GM18505 (cell line): ENCODE data around the gene SGMS1.
A peak's percentile ranks its signal among the peaks of the same experiment; 100 is the strongest.

Source experiments
- ATAC-seq: cut with Tn5 transposase; IDR thresholded peaks from one replicate; pipeline ENCODE4 v1.9.1; 2021; ENCODE audit not compliant: unreplicated experiment
- POLR2A ChIP-seq: IDR thresholded peaks from 4 replicates; pipeline ENCODE4 v1.6.1; 2011; ENCODE audit warnings: borderline replicate concordance; ENCODE audit not compliant: insufficient read depth, insufficient read length; ENCODE audit errors: extremely low read depth

Gene SGMS1

GRCh38 chr10:50326757-50327701 lies 296.7 kb downstream of the SGMS1 start:
- no peak for TF ChIP-seq POLR2A
- ATAC-seq = no peak

- no peak for TF ChIP-seq POLR2A
- no peak for ATAC-seq
These were observed 297.6 kb downstream of the SGMS1 start for GRCh38 chr10:50326172-50326555.

GRCh38 chr10:50325449-50326171 lies 298.1 kb downstream of the SGMS1 start:
- no peak for TF ChIP-seq POLR2A
- ATAC-seq = peak; percentile 69

- TF ChIP-seq POLR2A = no peak
- no peak for ATAC-seq
These were observed 298.9 kb downstream of the SGMS1 start for GRCh38 chr10:50324680-50325393.

GRCh38 chr10:50324046-50324445 lies 299.7 kb downstream of the SGMS1 start:
- TF ChIP-seq POLR2A = no peak
- no peak for ATAC-seq

GRCh38 chr10:50322077-50322476 lies 301.7 kb downstream of the SGMS1 start:
- no peak for TF ChIP-seq POLR2A
- no peak for ATAC-seq

GRCh38 chr10:50318129-50318528 lies 305.6 kb downstream of the SGMS1 start:
- ATAC-seq = no peak
- TF ChIP-seq POLR2A = no peak

- no peak for ATAC-seq
- TF ChIP-seq POLR2A = no peak
These were observed 306.8 kb downstream of the SGMS1 start for GRCh38 chr10:50316695-50317648.

- ATAC-seq = no peak
- no peak for TF ChIP-seq POLR2A
These were observed 307.6 kb downstream of the SGMS1 start for GRCh38 chr10:50316174-50316573.

GRCh38 chr10:50315424-50315823 lies 308.3 kb downstream of the SGMS1 start:
- no peak for ATAC-seq
- TF ChIP-seq POLR2A = no peak

GRCh38 chr10:50314169-50315071 lies 309.3 kb downstream of the SGMS1 start:
- TF ChIP-seq POLR2A = no peak
- no peak for ATAC-seq
